Activated T-cell treated with anti-CD3 and anti-CD28 coated beads for 4 hours (primary cell): ENCODE measurements around the gene LRRC56.
"Not testable (repeated sequence)": the region's sequence is repeated elsewhere in the genome, so short reads cannot be mapped to it uniquely, and the experiment has no call there.

Experiments used
- DNase-seq: peaks from one replicate; pipeline ENCODE4 v3.0.0-alpha.2; 2020

LRRC56 gene

DNA sequence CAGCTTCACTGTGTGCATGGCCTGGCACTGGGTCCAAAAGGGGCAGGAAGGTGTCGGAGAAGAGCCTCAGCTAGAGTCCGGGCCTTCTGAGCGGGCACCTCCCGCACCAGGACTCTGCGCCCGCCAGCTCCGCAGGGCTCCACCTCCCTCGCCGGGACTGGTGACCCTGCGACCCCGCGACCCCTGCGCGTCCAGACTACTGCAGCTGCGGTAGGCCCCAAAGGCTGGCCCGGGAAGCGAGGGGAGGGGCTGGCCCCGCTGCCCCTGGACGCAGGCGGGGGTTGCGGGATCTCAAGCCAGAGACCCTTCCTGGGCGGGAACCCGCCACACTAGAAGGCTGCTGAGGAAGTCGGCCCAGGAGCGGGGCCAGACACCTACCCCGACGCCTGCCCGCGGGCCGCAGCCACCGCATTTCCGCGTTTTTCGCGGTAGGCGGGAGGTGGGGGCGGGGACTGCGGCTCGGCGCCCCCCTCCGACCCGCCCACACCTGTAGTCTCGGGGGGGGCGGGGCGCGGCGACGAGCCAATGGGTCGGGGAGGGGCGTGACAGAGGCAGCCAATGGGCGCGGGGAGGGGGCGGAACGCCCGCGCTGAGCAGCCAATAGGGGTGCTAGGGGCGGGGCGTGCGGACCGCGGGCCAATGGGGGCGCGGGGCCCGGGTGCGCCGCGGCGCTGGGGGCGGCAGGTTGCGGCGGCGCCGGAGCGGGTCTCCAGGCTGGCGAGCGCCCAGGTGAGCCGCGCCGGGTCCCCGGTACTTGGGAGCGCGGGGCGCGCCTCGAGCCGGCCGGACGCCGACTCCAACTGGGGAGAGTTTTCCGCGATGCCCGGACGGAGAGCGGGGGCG is 23.2 kb downstream of the LRRC56 start, which contains the start of the genes LMNTD2 and RASSF7:
Gene LMNTD2 (minus strand): TSS at position 434 of the 843 bp plus-strand sequence. CDS start 22 bp downstream, at position 412.
Gene RASSF7 (plus strand): TSS at position 666 of the 843 bp plus-strand sequence. CDS start 799 bp downstream, outside the sequence.
- peak; percentile 95 for DNase-seq

GRCh38 chr11:561148-562003 is 24.0 kb downstream of the LRRC56 start:
- no peak for DNase-seq

- no peak for DNase-seq
Observed at GRCh38 chr11:562046-562645, 24.8 kb downstream of the LRRC56 start.

- DNase-seq, result no peak
Observed at GRCh38 chr11:563066-563811, 25.9 kb downstream of the LRRC56 start.

- DNase-seq, result no peak
Observed at GRCh38 chr11:563812-564578, 26.7 kb downstream of the LRRC56 start.

DNA sequence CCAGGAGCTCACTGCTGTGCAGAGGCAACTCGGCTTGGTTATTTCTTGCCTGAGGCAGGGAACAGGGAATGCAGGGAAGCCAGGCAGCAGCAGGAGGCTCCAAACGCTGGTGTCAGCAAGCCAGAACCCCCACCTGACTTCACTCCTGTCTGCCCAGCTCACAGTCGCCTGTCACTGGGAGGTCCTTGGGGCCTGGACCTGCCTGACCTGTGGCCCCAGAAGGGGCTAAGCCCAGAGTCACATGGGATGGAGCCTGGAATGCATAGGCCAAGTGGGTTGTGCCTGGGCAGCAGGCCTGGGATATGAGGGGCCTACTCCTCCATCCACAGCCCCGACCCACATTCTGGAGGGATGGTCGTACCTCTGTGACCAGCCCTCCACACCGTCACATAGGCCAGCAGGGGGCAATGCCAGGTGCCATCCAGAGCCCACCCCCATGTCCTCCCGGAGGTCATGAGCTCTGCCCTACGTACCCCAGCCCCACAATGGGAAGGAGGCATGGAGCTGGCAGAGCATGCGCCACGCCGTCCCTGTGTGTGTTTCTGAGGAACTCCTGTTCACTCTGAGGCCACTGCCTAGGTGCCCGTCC is 28.7 kb downstream of the LRRC56 start:
- DNase-seq, result no peak

- DNase-seq, result no peak
Observed at GRCh38 chr11:567011-567628, 29.8 kb downstream of the LRRC56 start.

GRCh38 chr11:567629-568292 is 30.4 kb downstream of the LRRC56 start:
- DNase-seq, result no peak

GRCh38 chr11:568306-569157 is 31.2 kb downstream of the LRRC56 start:
- peak; percentile 79 for DNase-seq

GRCh38 chr11:569158-569885 is 32.0 kb downstream of the LRRC56 start:
- DNase-seq, result no peak

GRCh38 chr11:571802-572185 is 34.5 kb downstream of the LRRC56 start:
- DNase-seq, result no peak

DNA sequence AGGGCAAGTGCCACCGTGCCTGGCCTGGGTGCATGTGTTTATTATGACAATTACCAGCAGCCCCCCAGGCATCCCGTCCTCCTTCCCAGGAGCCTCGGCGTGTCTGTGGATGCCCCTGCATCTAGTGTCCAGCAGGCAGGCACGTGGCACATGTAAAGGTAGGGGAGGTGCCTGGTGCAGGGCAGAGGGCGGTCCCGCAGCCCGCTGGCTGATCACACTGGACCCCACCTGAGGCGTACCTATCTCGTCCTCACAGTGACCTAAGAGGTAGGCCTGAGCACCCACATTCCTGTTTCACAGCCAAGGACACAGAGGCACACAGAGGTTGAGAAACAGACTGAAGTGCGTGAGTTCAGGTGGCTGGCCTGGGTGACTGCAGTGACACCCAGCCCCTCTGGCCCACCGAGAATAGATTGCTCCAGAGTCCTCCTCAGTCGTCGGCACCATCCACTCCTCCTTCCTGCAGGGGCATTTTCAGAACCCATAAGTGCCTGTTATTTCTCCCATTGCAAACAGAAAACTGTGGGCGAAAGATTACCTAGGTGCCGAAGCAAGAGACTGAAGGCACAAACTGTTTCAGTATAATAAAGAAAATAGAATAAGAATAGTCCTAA is 35.9 kb downstream of the LRRC56 start:
- DNase-seq, result no peak

- not testable (repeated sequence) for DNase-seq
Observed at GRCh38 chr11:574031-574570, 36.8 kb downstream of the LRRC56 start.

DNA sequence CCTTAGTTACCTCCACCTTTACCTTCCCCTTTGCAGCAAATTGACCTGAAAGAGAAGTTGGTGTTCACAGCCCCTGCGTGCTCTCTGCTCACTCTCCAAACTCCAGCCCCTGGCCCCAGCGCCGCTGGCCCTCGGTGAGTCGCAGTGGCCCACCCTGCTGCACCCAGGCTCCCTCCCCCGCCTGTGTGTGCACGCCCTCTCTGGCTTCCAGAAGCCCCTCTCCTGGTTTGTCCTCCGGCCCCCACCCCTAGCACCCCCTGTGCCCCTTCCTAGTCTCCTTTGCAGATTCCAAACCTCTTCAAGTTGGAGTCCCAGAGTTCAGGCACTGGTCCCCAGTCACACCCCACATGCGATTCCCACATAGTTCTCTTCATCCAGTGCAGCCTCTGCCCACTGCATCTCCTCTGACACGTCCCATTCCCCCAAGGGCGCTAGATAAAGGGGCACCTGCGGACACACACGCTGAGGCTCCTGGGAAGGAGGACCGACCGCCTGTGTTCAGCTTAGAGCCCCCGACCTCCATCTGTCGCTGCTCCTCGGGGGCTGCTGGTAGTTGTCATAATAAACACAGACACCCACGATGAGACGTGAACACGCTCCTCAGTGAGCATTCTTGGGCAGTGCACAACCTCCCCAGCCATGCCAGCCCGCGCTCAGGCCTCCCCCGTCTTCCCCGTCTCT is 37.4 kb downstream of the LRRC56 start:
- DNase-seq, result no peak

- no peak for DNase-seq
Observed at GRCh38 chr11:575313-575995, 38.1 kb downstream of the LRRC56 start.

DNA sequence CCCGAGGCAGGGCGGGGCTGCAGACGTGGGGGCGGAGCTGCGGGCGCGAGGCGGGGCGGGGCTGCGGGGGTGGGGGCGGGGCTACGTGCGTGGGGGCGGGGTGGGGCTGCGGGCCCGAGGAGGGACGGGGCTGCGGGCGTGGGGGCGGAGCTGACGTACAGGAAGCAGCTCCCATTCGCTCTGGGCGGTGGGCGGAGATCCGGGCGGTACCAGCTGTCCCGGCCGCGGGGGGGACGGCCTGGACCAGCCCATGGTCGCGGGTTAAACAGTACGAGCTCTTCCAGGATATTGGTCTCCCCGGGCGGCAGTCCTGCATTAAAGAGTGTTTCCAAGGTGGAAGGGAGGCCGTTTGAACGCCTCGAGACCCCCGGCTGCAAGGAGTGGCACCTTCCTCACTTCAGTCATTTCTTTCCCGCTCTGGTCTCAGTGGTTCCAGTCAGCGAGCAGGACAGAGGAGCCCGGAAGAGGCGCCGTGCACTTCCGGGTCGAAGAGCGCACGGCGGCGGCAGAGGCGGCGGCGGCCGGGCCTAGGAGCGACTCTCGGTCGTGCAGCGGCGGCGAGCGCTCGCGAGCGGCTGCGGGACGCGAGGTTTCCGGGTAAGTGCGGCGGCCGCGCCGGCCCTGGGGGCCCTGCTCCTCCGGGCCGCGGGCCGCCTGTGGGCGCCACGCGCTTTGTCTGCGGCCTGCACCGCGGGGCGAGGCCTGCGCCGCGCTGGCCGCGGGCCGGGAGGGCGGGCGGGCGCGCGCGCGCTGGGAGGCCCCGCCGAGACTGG is 38.9 kb downstream of the LRRC56 start, which contains the start of gene PHRF1:
Gene PHRF1 (plus strand): TSS at position 475 of the 773 bp plus-strand sequence. CDS start 5,043 bp downstream, outside the sequence.
- DNase-seq, result peak; percentile 93
